ENCODE data around the gene CELF6.
A peak's percentile ranks its signal among the peaks of the same experiment; 100 is the strongest.

CELF6 gene

DNA sequence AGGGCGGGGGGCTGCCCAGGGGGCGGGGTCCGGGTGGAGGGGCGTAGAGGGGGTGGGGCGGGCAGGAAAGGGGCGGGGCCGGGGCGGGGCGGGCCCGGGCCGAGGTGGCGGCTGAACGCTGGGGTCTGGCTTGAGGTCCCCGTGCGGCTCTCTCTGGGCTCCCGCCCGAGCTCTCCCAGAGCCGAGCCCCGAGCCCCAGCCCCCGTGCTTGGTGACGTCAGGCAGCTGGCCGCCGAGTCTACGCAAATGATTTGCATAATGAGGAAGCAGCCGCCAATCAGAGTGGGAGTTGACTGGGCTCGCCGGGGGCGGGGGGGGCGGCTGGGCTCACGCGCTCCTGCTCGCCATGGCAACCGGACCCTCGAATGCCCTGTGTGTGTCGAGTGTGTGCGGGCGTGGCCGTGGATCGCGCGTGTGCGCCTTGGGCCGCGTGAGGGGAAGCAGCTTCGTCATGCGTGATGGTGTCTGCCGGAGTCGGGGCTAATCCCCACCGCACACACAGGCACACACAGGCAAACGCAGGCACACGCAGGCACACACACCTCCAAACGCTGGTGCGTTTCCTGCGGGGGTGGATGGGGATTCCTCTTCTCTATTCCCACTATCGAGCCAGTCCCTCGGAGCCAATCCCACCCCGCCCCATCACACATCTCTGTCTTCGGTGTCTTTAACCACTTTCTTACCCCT is at the start of gene CELF6:
CELF6 (minus strand) TSS at position 173 of the 687 bp plus-strand sequence. CDS start 283 bp downstream, outside the sequence.
- TF ChIP-seq, protein P1, sequence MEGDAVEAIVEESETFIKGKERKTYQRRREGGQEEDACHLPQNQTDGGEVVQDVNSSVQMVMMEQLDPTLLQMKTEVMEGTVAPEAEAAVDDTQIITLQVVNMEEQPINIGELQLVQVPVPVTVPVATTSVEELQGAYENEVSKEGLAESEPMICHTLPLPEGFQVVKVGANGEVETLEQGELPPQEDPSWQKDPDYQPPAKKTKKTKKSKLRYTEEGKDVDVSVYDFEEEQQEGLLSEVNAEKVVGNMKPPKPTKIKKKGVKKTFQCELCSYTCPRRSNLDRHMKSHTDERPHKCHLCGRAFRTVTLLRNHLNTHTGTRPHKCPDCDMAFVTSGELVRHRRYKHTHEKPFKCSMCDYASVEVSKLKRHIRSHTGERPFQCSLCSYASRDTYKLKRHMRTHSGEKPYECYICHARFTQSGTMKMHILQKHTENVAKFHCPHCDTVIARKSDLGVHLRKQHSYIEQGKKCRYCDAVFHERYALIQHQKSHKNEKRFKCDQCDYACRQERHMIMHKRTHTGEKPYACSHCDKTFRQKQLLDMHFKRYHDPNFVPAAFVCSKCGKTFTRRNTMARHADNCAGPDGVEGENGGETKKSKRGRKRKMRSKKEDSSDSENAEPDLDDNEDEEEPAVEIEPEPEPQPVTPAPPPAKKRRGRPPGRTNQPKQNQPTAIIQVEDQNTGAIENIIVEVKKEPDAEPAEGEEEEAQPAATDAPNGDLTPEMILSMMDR (IDR thresholded peaks at IDR 0.05; ENCODE audit: insufficient read depth, low read depth, low read length, missing control alignments): no peak
- H3K4me3 ChIP-seq (ENCODE audit: low read depth, low read length): peak within 1 kb of the TSS; percentile 84
- peak; percentile 82 for DNase-seq (ENCODE audit: low read depth)

DNA sequence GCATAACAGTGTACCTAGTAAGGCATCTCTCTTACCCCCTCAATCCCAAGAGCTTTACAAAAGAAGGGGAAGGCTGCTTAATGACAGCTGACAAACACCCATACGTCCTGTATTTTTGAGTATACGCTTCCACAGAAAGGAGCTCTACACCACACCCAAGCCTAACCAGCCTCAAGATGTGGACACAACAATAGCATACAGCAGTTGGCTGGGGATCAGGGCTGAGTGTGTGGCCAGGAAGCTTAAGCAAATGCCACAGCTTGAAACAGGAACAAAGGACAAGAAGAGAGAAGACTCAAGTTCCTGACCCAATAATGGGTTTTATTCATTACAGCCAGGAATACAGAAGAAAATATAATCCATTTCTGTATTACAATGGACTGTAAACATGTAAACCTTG is 48.9 kb upstream of the CELF6 start:
- DNase-seq (ENCODE audit: low read depth): peak; percentile 11
- TF ChIP-seq, protein P1 (IDR thresholded peaks at IDR 0.05; ENCODE audit: insufficient read depth, low read depth, low read length, missing control alignments): no peak
- no peak overlapping the region for H3K4me3 ChIP-seq (ENCODE audit: low read depth, low read length)

DNA sequence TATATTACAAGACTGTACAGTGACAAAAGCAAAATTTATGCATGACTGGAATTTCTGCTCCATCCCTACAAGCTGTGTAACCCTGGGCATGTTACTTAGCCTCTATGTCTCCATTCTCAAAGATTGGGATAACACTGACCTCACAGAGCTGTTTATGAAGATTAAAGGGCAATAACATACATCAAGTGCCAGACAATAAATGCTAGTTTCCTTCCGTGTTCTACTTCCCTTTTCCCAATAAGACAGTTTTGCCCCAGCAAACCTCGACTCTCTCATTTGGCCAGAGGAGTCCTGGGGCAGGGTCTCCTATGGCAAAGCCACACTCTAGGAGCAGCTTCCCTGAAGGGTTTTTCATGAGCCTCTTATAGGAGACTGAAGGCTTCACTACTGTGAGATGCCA is 48.4 kb upstream of the CELF6 start:
- TF ChIP-seq, protein P1 (IDR thresholded peaks at IDR 0.05; ENCODE audit: insufficient read depth, low read depth, low read length, missing control alignments): no peak
- no peak overlapping the region for H3K4me3 ChIP-seq (ENCODE audit: low read depth, low read length)
- DNase-seq (ENCODE audit: low read depth): no peak

DNA sequence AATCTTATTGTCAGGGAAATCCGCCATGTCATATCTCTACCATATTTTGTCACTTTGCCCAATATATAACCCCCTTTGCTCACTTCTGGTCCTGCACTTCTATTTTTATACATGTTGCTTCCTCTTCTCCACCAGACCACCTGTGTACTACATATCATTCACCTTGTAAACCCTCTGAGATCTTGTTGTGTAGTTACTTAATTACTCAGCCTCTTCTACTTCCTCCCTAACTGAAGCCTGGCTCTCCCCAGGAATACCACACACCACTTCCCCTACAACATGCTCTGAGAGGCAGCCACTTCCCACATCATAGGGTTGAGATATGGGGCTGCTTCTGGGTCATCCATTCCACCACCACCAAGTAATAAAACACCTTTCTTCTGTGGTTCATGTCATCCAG is 45.9 kb upstream of the CELF6 start:
- TF ChIP-seq, protein P1 (IDR thresholded peaks at IDR 0.05; ENCODE audit: insufficient read depth, low read depth, low read length, missing control alignments): no peak
- H3K4me3 ChIP-seq (ENCODE audit: low read depth, low read length): no peak overlapping the region
- DNase-seq (ENCODE audit: low read depth): peak; percentile 89

DNA sequence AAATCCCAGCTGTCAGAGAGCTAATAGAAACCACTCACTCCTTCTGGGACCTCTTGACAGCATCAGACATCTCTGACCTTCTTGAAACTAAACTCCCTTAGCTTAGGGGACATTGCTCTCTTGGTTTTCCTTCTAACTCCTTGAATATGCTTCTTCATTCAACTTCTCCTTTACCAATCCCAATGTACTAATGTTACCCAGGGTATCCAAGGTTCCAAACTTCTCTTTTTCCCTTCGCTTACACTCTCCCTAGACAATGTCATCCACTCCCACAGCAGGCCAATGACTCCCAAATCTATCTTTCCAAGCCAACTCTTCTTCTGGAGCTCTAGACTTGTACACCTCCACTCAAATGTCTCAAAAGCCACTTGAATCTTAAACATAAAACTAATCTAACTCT is 41.2 kb upstream of the CELF6 start:
- TF ChIP-seq, protein P1 (IDR thresholded peaks at IDR 0.05; ENCODE audit: insufficient read depth, low read depth, low read length, missing control alignments): no peak
- H3K4me3 ChIP-seq (ENCODE audit: low read depth, low read length): no peak overlapping the region

DNA sequence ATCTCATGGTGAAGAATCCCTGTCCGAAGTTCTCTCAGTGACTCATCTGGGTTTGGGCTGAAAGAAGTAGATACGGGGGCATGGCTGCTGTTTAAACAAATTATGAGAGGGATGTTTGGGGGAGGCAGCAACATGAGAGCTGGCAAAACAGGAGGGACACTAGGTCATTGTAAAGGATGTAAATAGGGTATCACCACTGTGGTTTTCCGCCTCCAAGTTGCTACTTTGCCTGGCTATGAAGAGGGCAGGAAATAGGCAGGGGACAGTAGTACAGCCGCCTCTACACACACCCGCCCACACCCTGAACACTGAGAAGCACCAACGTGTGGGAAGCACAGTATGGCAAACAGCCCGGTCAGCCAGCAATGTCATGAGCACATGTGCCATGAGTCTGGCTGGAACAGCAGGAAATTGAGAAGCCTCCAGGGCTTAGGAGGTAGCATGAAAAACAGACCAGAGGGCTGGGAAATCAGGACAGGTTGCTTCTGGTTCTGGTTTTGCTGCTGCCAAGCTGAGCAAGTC is 38.8 kb upstream of the CELF6 start:
- DNase-seq (ENCODE audit: low read depth): peak; percentile 75
- TF ChIP-seq, protein P1 (IDR thresholded peaks at IDR 0.05; ENCODE audit: insufficient read depth, low read depth, low read length, missing control alignments): no peak
- no peak overlapping the region for H3K4me3 ChIP-seq (ENCODE audit: low read depth, low read length)

More for the DNA sequence above, 41.2 kb upstream of the CELF6 start:
- DNase-seq (ENCODE audit: low read depth): no peak

DNA sequence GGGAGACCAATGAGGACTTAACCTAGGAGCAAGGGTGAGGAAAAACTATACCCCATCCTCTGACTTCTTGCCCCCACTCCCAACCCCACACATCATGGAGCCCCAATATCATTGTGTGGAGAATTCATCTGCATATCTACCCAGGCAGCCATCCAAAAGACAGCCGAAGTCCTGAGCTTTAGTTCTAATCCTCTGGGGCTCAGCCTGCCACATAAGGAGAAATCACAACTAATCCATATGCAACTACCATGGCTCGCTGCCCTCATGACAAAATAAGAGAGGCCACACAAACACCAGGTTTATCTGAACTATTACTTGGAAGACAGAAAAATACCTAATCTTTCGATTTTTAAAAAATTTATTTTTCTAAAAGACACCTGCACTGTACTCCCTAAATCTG is 38.2 kb upstream of the CELF6 start:
- H3K4me3 ChIP-seq (ENCODE audit: low read depth, low read length): no peak overlapping the region
- TF ChIP-seq, protein P1 (IDR thresholded peaks at IDR 0.05; ENCODE audit: insufficient read depth, low read depth, low read length, missing control alignments): no peak
- DNase-seq (ENCODE audit: low read depth): no peak

Measured in GM12865 (cell line).